GM12878 (cell line): ENCODE results near the gene C1orf185.

Source experiments
- BCL11A ChIP-seq: IDR thresholded peaks from 2 replicates; pipeline ENCODE4 v1.6.1; 2011; ENCODE audit warnings: low read depth, low read length
- CBX5 ChIP-seq: sonication (generic); IDR thresholded peaks from 2 replicates; pipeline ENCODE4 v1.6.1; 2016; ENCODE audit warnings: low read depth, moderate library complexity, mild to moderate bottlenecking, inconsistent platforms
- ESRRA ChIP-seq: IDR thresholded peaks from 2 replicates; pipeline ENCODE4 v1.6.1; 2012; ENCODE audit warnings: mild to moderate bottlenecking, low read length, improper control_type of control experiment
- EZH2 ChIP-seq: IDR thresholded peaks from 2 replicates; pipeline ENCODE4 v1.6.1; 2012; ENCODE audit warnings: low read depth, mild to moderate bottlenecking, control low read depth, inconsistent platforms, low read length, borderline replicate concordance; ENCODE audit not compliant: control insufficient read depth
- MAX ChIP-seq: IDR thresholded peaks from 2 replicates; pipeline ENCODE4 v1.6.1; 2012; ENCODE audit warnings: low read depth, low read length, improper control_type of control experiment
- POLR2A ChIP-seq: IDR thresholded peaks from 2 replicates; pipeline ENCODE4 v1.6.1; 2011; ENCODE audit warnings: low read depth, mild to moderate bottlenecking, low read length
- POLR2AphosphoS5 ChIP-seq: IDR thresholded peaks from 2 replicates; pipeline ENCODE4 v1.6.1; 2011; ENCODE audit warnings: mild to moderate bottlenecking, low read length, inconsistent platforms
- RUNX3 ChIP-seq: IDR thresholded peaks from 2 replicates; pipeline ENCODE4 v1.6.1; 2012; ENCODE audit warnings: low read length, inconsistent platforms
- TAF1 ChIP-seq: IDR thresholded peaks from 2 replicates; pipeline ENCODE4 v1.6.1; 2011; ENCODE audit warnings: mild to moderate bottlenecking, low read depth, low read length, borderline replicate concordance
- USF2 ChIP-seq: IDR thresholded peaks from 2 replicates; pipeline ENCODE4 v1.6.1; 2011; ENCODE audit warnings: low read depth, low read length, improper control_type of control experiment, borderline replicate concordance
- ZNF274 ChIP-seq: IDR thresholded peaks from one replicate; pipeline ENCODE4 v1.8.0; 2011; ENCODE audit not compliant: insufficient read length, insufficient read depth
- TF ChIP-seq, protein P1 (sequence below), 3 experiments: IDR thresholded peaks in 2 of 3; conservative IDR thresholded peaks in 1 of 3; 2 replicates each; pipeline ENCODE4 v1.5.1; 2011; ENCODE audit warnings: low read depth in 3 of 3, low read length in 3 of 3, mild to moderate bottlenecking in 3 of 3, control low read depth in 2 of 3, moderate library complexity in 2 of 3, inconsistent platforms in 1 of 3, mixed read lengths in 1 of 3; ENCODE audit not compliant: control insufficient read depth in 2 of 3, insufficient read depth in 1 of 3; ENCODE audit errors: extremely low read depth in 1 of 3
- TF ChIP-seq, protein P2 (sequence below): fragments of 450-650 bp; formaldehyde crosslinking; IDR thresholded peaks from 2 replicates; pipeline ENCODE4 v1.4.0; 2020; ENCODE audit warnings: mild to moderate bottlenecking, moderate library complexity
- TF ChIP-seq, protein P3 (sequence below): fragments of 450-650 bp; IDR thresholded peaks from 2 replicates; pipeline ENCODE4 v1.6.1; 2017; ENCODE audit warnings: mild to moderate bottlenecking, low read depth, inconsistent platforms; ENCODE audit not compliant: poor library complexity, severe bottlenecking

GRCh38 chr1:51093581-51093980 is 8.4 kb upstream of the C1orf185 start:
- no peak for TF ChIP-seq TAF1
- TF ChIP-seq EZH2: no peak
- TF ChIP-seq ESRRA: no peak
- TF ChIP-seq MAX: no peak
- TF ChIP-seq, protein P1, sequence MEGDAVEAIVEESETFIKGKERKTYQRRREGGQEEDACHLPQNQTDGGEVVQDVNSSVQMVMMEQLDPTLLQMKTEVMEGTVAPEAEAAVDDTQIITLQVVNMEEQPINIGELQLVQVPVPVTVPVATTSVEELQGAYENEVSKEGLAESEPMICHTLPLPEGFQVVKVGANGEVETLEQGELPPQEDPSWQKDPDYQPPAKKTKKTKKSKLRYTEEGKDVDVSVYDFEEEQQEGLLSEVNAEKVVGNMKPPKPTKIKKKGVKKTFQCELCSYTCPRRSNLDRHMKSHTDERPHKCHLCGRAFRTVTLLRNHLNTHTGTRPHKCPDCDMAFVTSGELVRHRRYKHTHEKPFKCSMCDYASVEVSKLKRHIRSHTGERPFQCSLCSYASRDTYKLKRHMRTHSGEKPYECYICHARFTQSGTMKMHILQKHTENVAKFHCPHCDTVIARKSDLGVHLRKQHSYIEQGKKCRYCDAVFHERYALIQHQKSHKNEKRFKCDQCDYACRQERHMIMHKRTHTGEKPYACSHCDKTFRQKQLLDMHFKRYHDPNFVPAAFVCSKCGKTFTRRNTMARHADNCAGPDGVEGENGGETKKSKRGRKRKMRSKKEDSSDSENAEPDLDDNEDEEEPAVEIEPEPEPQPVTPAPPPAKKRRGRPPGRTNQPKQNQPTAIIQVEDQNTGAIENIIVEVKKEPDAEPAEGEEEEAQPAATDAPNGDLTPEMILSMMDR (IDR thresholded peaks at IDR 0.05 in 2 of 3, conservative IDR thresholded peaks at IDR 0.05 in 1 of 3; ENCODE audit: control insufficient read depth in 2 of 3, extremely low read depth in 1 of 3, insufficient read depth in 1 of 3, low read depth in 3 of 3, low read length in 3 of 3): no peak
- no peak for TF ChIP-seq BCL11A
- TF ChIP-seq RUNX3: no peak
- TF ChIP-seq ZNF274: no peak
- no peak for TF ChIP-seq USF2
- TF ChIP-seq, protein P2, sequence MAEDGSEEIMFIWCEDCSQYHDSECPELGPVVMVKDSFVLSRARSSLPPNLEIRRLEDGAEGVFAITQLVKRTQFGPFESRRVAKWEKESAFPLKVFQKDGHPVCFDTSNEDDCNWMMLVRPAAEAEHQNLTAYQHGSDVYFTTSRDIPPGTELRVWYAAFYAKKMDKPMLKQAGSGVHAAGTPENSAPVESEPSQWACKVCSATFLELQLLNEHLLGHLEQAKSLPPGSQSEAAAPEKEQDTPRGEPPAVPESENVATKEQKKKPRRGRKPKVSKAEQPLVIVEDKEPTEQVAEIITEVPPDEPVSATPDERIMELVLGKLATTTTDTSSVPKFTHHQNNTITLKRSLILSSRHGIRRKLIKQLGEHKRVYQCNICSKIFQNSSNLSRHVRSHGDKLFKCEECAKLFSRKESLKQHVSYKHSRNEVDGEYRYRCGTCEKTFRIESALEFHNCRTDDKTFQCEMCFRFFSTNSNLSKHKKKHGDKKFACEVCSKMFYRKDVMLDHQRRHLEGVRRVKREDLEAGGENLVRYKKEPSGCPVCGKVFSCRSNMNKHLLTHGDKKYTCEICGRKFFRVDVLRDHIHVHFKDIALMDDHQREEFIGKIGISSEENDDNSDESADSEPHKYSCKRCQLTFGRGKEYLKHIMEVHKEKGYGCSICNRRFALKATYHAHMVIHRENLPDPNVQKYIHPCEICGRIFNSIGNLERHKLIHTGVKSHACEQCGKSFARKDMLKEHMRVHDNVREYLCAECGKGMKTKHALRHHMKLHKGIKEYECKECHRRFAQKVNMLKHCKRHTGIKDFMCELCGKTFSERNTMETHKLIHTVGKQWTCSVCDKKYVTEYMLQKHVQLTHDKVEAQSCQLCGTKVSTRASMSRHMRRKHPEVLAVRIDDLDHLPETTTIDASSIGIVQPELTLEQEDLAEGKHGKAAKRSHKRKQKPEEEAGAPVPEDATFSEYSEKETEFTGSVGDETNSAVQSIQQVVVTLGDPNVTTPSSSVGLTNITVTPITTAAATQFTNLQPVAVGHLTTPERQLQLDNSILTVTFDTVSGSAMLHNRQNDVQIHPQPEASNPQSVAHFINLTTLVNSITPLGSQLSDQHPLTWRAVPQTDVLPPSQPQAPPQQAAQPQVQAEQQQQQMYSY: no peak
- no peak for TF ChIP-seq POLR2AphosphoS5
- TF ChIP-seq POLR2A: no peak
- TF ChIP-seq, protein P3, sequence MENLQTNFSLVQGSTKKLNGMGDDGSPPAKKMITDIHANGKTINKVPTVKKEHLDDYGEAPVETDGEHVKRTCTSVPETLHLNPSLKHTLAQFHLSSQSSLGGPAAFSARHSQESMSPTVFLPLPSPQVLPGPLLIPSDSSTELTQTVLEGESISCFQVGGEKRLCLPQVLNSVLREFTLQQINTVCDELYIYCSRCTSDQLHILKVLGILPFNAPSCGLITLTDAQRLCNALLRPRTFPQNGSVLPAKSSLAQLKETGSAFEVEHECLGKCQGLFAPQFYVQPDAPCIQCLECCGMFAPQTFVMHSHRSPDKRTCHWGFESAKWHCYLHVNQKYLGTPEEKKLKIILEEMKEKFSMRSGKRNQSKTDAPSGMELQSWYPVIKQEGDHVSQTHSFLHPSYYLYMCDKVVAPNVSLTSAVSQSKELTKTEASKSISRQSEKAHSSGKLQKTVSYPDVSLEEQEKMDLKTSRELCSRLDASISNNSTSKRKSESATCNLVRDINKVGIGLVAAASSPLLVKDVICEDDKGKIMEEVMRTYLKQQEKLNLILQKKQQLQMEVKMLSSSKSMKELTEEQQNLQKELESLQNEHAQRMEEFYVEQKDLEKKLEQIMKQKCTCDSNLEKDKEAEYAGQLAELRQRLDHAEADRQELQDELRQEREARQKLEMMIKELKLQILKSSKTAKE: no peak
- no peak for TF ChIP-seq CBX5
